Epithelial cell of esophagus (primary cell): ENCODE measurements around the gene TOLLIP.
A peak's percentile ranks its signal among the peaks of the same experiment; 100 is the strongest.
"Not testable (repeated sequence)": the region's sequence is repeated elsewhere in the genome, so short reads cannot be mapped to it uniquely, and the experiment has no call there.

Source experiments
- DNase-seq: peaks from one replicate; pipeline ENCODE4 v3.0.0; 2010; ENCODE audit warnings: low read depth
- H3K4me3 ChIP-seq: 2 replicates; pipeline ENCODE4 v1.5.1; 2011; ENCODE audit warnings: mild to moderate bottlenecking, low read length, control low read depth
- CTCF ChIP-seq: IDR thresholded peaks from 2 replicates; pipeline ENCODE4 v1.5.1; 2011; ENCODE audit warnings: low read depth, mild to moderate bottlenecking, low read length, control low read depth, inconsistent platforms; ENCODE audit not compliant: insufficient read depth; ENCODE audit errors: missing control alignments

TOLLIP gene

GRCh38 chr11:1271406-1271805, 38.0 kb downstream of the TOLLIP start:
- no peak for TF ChIP-seq CTCF
- H3K4me3 ChIP-seq: no peak overlapping the region
- DNase-seq: no peak

GRCh38 chr11:1271002-1271401, 38.4 kb downstream of the TOLLIP start:
- TF ChIP-seq CTCF: no peak
- DNase-seq: no peak
- H3K4me3 ChIP-seq: no peak overlapping the region

- TF ChIP-seq CTCF: no peak
Observed at GRCh38 chr11:1270476-1270875, 39.0 kb downstream of the TOLLIP start.

GRCh38 chr11:1269957-1270356, 39.5 kb downstream of the TOLLIP start:
- TF ChIP-seq CTCF: no peak

More at GRCh38 chr11:1270476-1270875, 39.0 kb downstream of the TOLLIP start:
- H3K4me3 ChIP-seq: no peak overlapping the region
- no peak for DNase-seq

GRCh38 chr11:1267441-1268100, 41.9 kb downstream of the TOLLIP start:
- DNase-seq: no peak
- no peak overlapping the region for H3K4me3 ChIP-seq
- no peak for TF ChIP-seq CTCF

More at GRCh38 chr11:1269957-1270356, 39.5 kb downstream of the TOLLIP start:
- H3K4me3 ChIP-seq: no peak overlapping the region
- DNase-seq: no peak

- DNase-seq, H3K4me3 ChIP-seq: not testable (repeated sequence)
Observed at GRCh38 chr11:1266976-1267375, 42.5 kb downstream of the TOLLIP start.

GRCh38 chr11:1265480-1265879, 44.0 kb downstream of the TOLLIP start:
- not testable (repeated sequence) for DNase-seq, H3K4me3 ChIP-seq

GRCh38 chr11:1264444-1264843, 45.0 kb downstream of the TOLLIP start:
- peak; percentile 82 for DNase-seq
- TF ChIP-seq CTCF: peak; percentile 62
- not testable (repeated sequence) for H3K4me3 ChIP-seq
